Large intestine (tissue), 3 donors: ENCODE data around the gene EPB41L5. TPM values are rescaled to one million over a fixed set of nuclear protein-coding genes. Genes with fewer than 3 reads are reported as not detected.
"Not testable (repeated sequence)": the region's sequence is repeated elsewhere in the genome, so short reads cannot be mapped to it uniquely, and the experiment has no call there.

Source experiments
- DNase-seq, 2 donors: peaks; one replicate each; pipeline versions ENCODE4 v3.0.0 to v3.0.0-alpha.2; 2013
- H3K27ac ChIP-seq: one replicate; pipeline ENCODE4 v1.5.1; 2013; ENCODE audit warnings: low read length
- H3K27me3 ChIP-seq: 2 replicates; pipeline ENCODE4 v1.6.1; 2013; ENCODE audit warnings: low read length; ENCODE audit not compliant: control insufficient read depth, insufficient read depth
- H3K36me3 ChIP-seq: 2 replicates; pipeline ENCODE4 v1.6.1; 2013; ENCODE audit warnings: low read length; ENCODE audit not compliant: control insufficient read depth, insufficient read depth
- H3K4me1 ChIP-seq: one replicate; pipeline ENCODE4 v1.6.1; 2013; ENCODE audit warnings: low read length; ENCODE audit not compliant: control insufficient read depth, insufficient read depth
- H3K4me3 ChIP-seq: one replicate; pipeline ENCODE4 v1.5.1; 2013; ENCODE audit warnings: low read length
- H3K9me3 ChIP-seq: one replicate; pipeline ENCODE4 v1.6.1; 2013; ENCODE audit warnings: mild to moderate bottlenecking, low read depth, low read length, moderate library complexity; ENCODE audit not compliant: control insufficient read depth
- WGBS: methylation state at CpG from one replicate; pipeline ENCODE4 v1.1.5; 2013; ENCODE audit warnings: low lambda C conversion rate; ENCODE audit not compliant: insufficient coverage; 5-methylcytosine and 5-hydroxymethylcytosine counted together
- polyA plus RNA-seq: library from polyadenylated mRNA; unstranded; fragments of 120-200 nt; gene quantifications from one replicate; pipeline ENCODE4 v1.2.1, GENCODE V29; 2013

Gene EPB41L5
- polyA plus RNA-seq, 1 donor: 32.0 TPM

- no peak overlapping the region for H3K4me3 ChIP-seq
- DNase-seq: no peak
- H3K36me3 ChIP-seq: peaks cover 4% of the 10 kb centered on the region
- 90% methylated on average over 2 of the region's 15 CpGs for WGBS
- H3K9me3 ChIP-seq: no peaks in the 10 kb centered on the region
- H3K27me3 ChIP-seq: no peaks in the 10 kb centered on the region
- H3K27ac ChIP-seq: no peak overlapping the region
- H3K4me1 ChIP-seq: no peaks in the 10 kb centered on the region
Observed at GRCh38 chr2:120029672-120030640, 17.1 kb downstream of the EPB41L5 start.

GRCh38 chr2:120032297-120032696, 19.4 kb downstream of the EPB41L5 start:
- H3K36me3 ChIP-seq: peaks cover 4% of the 10 kb centered on the region
- no peak overlapping the region for H3K27ac ChIP-seq
- no peaks in the 10 kb centered on the region for H3K9me3 ChIP-seq
- DNase-seq: no peak
- H3K4me3 ChIP-seq: no peak overlapping the region
- H3K27me3 ChIP-seq: no peaks in the 10 kb centered on the region
- 43% methylated on average over 1 of the region's 3 CpGs for WGBS
- no peaks in the 10 kb centered on the region for H3K4me1 ChIP-seq

- Histone ChIP-seq H3K27ac (no peak overlapping the region), H3K36me3 (peaks cover 4% of the 10 kb centered on the region), H3K4me3 (no peak overlapping the region), H3K9me3 (no peaks in the 10 kb centered on the region), H3K4me1 (no peaks in the 10 kb centered on the region), H3K27me3 (no peaks in the 10 kb centered on the region)
- DNase-seq: no peak
- no CpG with 5 or more reads among the region's 2 CpGs for WGBS
Observed at GRCh38 chr2:120034027-120034426, 21.1 kb downstream of the EPB41L5 start.

- no CpG with 5 or more reads among the region's 4 CpGs for WGBS
- H3K27ac ChIP-seq: no peak overlapping the region
- no peak for DNase-seq
- no peaks in the 10 kb centered on the region for H3K27me3 ChIP-seq
- H3K36me3 ChIP-seq: peaks cover 3% of the 10 kb centered on the region
- H3K4me3 ChIP-seq: no peak overlapping the region
- H3K9me3 ChIP-seq: no peaks in the 10 kb centered on the region
- H3K4me1 ChIP-seq: no peaks in the 10 kb centered on the region
Observed at GRCh38 chr2:120034621-120035020, 21.7 kb downstream of the EPB41L5 start.

- WGBS: 100% methylated on average over 1 of the region's 1 CpG
- H3K36me3 ChIP-seq: peaks cover 1% of the 10 kb centered on the region
- DNase-seq: no peak
- H3K9me3 ChIP-seq: no peaks in the 10 kb centered on the region
- H3K27me3 ChIP-seq: no peaks in the 10 kb centered on the region
- H3K4me1 ChIP-seq: no peaks in the 10 kb centered on the region
- no peak overlapping the region for H3K4me3 ChIP-seq
- H3K27ac ChIP-seq: no peak overlapping the region
Observed at GRCh38 chr2:120036145-120036544, 23.3 kb downstream of the EPB41L5 start.

- Histone ChIP-seq H3K36me3 (peaks cover 3% of the 10 kb centered on the region), H3K4me3 (no peak overlapping the region), H3K27ac (no peak overlapping the region), H3K27me3 (no peaks in the 10 kb centered on the region), H3K4me1 (no peaks in the 10 kb centered on the region), H3K9me3 (no peaks in the 10 kb centered on the region)
- 92% methylated on average over 4 of the region's 4 CpGs for WGBS
- DNase-seq: no peak
Observed at GRCh38 chr2:120037995-120038541, 25.2 kb downstream of the EPB41L5 start.

- H3K27ac ChIP-seq: no peak overlapping the region
- H3K27me3 ChIP-seq: no peaks in the 10 kb centered on the region
Observed at GRCh38 chr2:120042359-120042758, 29.5 kb downstream of the EPB41L5 start.

GRCh38 chr2:120044336-120044735, 31.5 kb downstream of the EPB41L5 start:
- H3K4me1 ChIP-seq: no peaks in the 10 kb centered on the region
- no peak overlapping the region for H3K4me3 ChIP-seq
- DNase-seq: no peak
- no peak overlapping the region for H3K27ac ChIP-seq
- H3K36me3 ChIP-seq: peaks cover 17% of the 10 kb centered on the region
- H3K9me3 ChIP-seq: peaks cover 2% of the 10 kb centered on the region
- no peaks in the 10 kb centered on the region for H3K27me3 ChIP-seq

More at GRCh38 chr2:120042359-120042758, 29.5 kb downstream of the EPB41L5 start:
- Histone ChIP-seq H3K9me3 (peaks cover 2% of the 10 kb centered on the region), H3K4me1 (no peaks in the 10 kb centered on the region), H3K36me3 (peaks cover 17% of the 10 kb centered on the region), H3K4me3 (no peak overlapping the region)
- 100% methylated on average over 1 of the region's 1 CpG for WGBS
- no peak for DNase-seq

GRCh38 chr2:120045775-120046174, 32.9 kb downstream of the EPB41L5 start:
- H3K36me3 ChIP-seq: peaks cover 17% of the 10 kb centered on the region
- DNase-seq, H3K27me3 ChIP-seq, H3K27ac ChIP-seq, H3K4me1 ChIP-seq, H3K9me3 ChIP-seq, H3K4me3 ChIP-seq: not testable (repeated sequence)
- WGBS: no CpG with 5 or more reads among the region's 4 CpGs

- not testable (repeated sequence) for H3K4me1 ChIP-seq, H3K4me3 ChIP-seq, DNase-seq, H3K9me3 ChIP-seq, H3K27me3 ChIP-seq, H3K27ac ChIP-seq
- no CpG with 5 or more reads among the region's 2 CpGs for WGBS
- H3K36me3 ChIP-seq: peaks cover 21% of the 10 kb centered on the region
Observed at GRCh38 chr2:120046252-120046651, 33.4 kb downstream of the EPB41L5 start.
